PFSK-1 (cell line): ENCODE measurements around the gene ZNF609.

Experiments used
- FOXP2 ChIP-seq: optimal IDR thresholded peaks from 2 replicates; pipeline ENCODE3; 2011; ENCODE audit warnings: borderline replicate concordance, control low read depth, inconsistent platforms; ENCODE audit not compliant: insufficient read depth; ENCODE audit errors: extremely low read length, extremely low read depth
- POLR2AphosphoS5 ChIP-seq: IDR thresholded peaks from 2 replicates; pipeline ENCODE4 v1.6.1; 2012; ENCODE audit warnings: low read depth, mild to moderate bottlenecking, control low read depth, low read length, moderate library complexity
- SIN3A ChIP-seq: IDR thresholded peaks from 2 replicates; pipeline ENCODE4 v1.6.1; 2012; ENCODE audit warnings: mild to moderate bottlenecking, low read length, moderate library complexity, borderline replicate concordance; ENCODE audit not compliant: insufficient read depth
- TAF1 ChIP-seq: IDR thresholded peaks from 2 replicates; pipeline ENCODE4 v1.6.1; 2012; ENCODE audit warnings: low read length, control low read depth, borderline replicate concordance; ENCODE audit not compliant: insufficient read depth
- TF ChIP-seq, protein P1 (sequence below), 2 experiments: IDR thresholded peaks; 2 replicates each; pipeline versions ENCODE4 v1.6.1 to v1.8.0; 2011 to 2012; ENCODE audit warnings: low read depth in 2 of 2, low read length in 2 of 2, control low read depth in 1 of 2, inconsistent platforms in 1 of 2, mild to moderate bottlenecking in 1 of 2, moderate library complexity in 1 of 2; ENCODE audit not compliant: insufficient read depth in 1 of 2

The ZNF609 gene

GRCh38 chr15:64490598-64491259, 30.4 kb downstream of the ZNF609 start:
- TF ChIP-seq FOXP2, result no peak
- TF ChIP-seq, protein P1, sequence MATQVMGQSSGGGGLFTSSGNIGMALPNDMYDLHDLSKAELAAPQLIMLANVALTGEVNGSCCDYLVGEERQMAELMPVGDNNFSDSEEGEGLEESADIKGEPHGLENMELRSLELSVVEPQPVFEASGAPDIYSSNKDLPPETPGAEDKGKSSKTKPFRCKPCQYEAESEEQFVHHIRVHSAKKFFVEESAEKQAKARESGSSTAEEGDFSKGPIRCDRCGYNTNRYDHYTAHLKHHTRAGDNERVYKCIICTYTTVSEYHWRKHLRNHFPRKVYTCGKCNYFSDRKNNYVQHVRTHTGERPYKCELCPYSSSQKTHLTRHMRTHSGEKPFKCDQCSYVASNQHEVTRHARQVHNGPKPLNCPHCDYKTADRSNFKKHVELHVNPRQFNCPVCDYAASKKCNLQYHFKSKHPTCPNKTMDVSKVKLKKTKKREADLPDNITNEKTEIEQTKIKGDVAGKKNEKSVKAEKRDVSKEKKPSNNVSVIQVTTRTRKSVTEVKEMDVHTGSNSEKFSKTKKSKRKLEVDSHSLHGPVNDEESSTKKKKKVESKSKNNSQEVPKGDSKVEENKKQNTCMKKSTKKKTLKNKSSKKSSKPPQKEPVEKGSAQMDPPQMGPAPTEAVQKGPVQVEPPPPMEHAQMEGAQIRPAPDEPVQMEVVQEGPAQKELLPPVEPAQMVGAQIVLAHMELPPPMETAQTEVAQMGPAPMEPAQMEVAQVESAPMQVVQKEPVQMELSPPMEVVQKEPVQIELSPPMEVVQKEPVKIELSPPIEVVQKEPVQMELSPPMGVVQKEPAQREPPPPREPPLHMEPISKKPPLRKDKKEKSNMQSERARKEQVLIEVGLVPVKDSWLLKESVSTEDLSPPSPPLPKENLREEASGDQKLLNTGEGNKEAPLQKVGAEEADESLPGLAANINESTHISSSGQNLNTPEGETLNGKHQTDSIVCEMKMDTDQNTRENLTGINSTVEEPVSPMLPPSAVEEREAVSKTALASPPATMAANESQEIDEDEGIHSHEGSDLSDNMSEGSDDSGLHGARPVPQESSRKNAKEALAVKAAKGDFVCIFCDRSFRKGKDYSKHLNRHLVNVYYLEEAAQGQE (IDR thresholded peaks at IDR 0.05; ENCODE audit: insufficient read depth in 1 of 2, low read depth in 2 of 2, low read length in 2 of 2), result no peak
- no peak for TF ChIP-seq SIN3A
- no peak for TF ChIP-seq TAF1
- no peak for TF ChIP-seq POLR2AphosphoS5

DNA sequence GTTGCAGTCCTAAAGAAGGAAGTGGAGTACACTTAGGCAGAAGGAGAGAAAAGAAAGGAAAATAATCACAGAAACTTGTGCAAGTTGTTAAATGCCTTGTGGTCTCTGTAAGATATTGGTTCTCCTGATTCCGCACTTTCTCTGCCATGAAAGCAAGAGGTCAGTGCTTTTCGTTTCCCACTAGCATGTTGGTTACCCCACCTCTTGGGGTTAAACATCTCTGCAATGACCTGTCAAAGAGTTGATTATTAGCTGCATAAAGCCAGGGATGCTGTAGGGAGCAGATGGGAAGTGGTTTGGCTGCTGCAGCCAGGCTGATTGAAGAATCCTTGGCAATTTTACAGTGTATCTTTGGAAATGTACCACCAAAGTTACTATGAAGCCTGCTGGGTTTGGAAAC, 33.3 kb downstream of the ZNF609 start:
- TF ChIP-seq, protein P1 (IDR thresholded peaks at IDR 0.05; ENCODE audit: insufficient read depth in 1 of 2, low read depth in 2 of 2, low read length in 2 of 2), result no peak
- TF ChIP-seq TAF1 (no peak), FOXP2 (no peak), POLR2AphosphoS5 (no peak), SIN3A (no peak)

DNA sequence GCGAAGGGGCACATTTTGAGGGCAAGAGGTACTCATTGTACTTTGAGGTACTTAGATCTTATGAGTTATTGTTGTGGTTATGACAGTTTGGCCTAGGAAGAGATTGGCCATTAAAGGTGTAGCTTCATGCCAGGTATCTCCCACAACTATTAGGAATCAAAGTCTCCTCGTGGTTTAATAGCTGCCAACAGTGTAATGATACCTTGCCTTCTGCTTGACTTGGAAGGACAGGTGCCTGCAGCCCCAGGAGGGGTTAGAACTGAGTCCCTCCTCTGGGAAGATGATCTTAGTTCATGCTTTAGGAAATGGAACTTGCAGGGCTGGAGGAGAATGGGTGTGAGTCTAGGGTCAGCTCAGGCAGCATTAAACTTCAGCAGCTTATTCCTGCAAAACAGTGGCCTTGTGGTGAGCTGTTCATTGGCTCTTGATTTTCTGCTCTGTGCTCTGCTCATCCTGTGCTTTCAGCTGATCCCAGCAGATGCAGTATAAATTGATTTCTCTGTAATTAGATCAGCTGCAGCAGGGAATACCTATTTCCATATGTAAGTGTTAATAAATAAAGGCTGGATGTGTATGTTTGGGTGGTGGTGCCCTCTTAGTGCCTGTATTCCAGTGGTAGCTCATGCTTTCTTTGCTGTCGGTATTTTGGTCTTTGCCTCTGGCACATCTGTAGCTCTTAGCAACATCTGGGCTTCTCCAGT, 40.5 kb downstream of the ZNF609 start:
- no peak for TF ChIP-seq TAF1
- TF ChIP-seq POLR2AphosphoS5, result no peak
- no peak for TF ChIP-seq SIN3A
- TF ChIP-seq, protein P1 (IDR thresholded peaks at IDR 0.05; ENCODE audit: insufficient read depth in 1 of 2, low read depth in 2 of 2, low read length in 2 of 2), result no peak
- TF ChIP-seq FOXP2, result no peak

DNA sequence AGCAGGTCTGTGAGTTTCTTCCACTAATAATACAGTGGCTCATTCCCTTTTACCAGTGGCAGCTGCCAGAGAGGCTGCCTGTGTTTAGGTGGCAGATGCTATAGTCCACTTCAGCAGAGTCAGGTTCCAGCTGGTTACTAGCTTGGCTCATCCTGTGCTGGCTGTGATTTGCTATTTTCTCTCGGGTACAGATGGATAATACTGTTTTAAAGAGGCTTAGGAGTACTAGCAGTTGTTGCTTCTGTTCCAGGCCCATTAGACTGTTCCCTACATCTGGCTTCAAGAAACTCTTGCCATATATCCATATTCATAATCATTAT, 41.0 kb downstream of the ZNF609 start:
- TF ChIP-seq, protein P1 (IDR thresholded peaks at IDR 0.05; ENCODE audit: insufficient read depth in 1 of 2, low read depth in 2 of 2, low read length in 2 of 2), result no peak
- TF ChIP-seq POLR2AphosphoS5 (no peak), SIN3A (no peak), FOXP2 (no peak), TAF1 (no peak)
